Omental fat pad (tissue), 4 donors: ENCODE measurements around the gene PIGA. TPM values are rescaled to one million over a fixed set of nuclear protein-coding genes. Genes with fewer than 3 reads are reported as not detected.

Experiments
- ATAC-seq: fragments of 150-250 bp; one replicate; pipeline ENCODE4 v1.9.1; 2016; ENCODE audit warnings: mild to moderate bottlenecking, moderate library complexity; ENCODE audit not compliant: low FRiP score
- DNase-seq: peaks from one replicate; pipeline ENCODE4 v3.0.0-alpha.2; 2019; ENCODE audit warnings: low spot score
- CTCF ChIP-seq, 3 donors: fragments of 450-650 bp; IDR thresholded peaks; one replicate each; pipeline ENCODE4 v1.5.1; 2016 to 2017; ENCODE audit warnings: antibody characterized with exemption in 3 of 3, mild to moderate bottlenecking in 3 of 3, moderate library complexity in 2 of 3
- total RNA-seq, 4 donors: library from RNA; depleted of rRNA; stranded (reverse); fragments of >200 nt; gene quantifications; one replicate each; pipeline ENCODE4 v1.1.0, GENCODE V29; 2016

Gene PIGA
- total RNA-seq, result 10 to 100 TPM; 11.8 to 30.7 (median 15.7) TPM

DNA sequence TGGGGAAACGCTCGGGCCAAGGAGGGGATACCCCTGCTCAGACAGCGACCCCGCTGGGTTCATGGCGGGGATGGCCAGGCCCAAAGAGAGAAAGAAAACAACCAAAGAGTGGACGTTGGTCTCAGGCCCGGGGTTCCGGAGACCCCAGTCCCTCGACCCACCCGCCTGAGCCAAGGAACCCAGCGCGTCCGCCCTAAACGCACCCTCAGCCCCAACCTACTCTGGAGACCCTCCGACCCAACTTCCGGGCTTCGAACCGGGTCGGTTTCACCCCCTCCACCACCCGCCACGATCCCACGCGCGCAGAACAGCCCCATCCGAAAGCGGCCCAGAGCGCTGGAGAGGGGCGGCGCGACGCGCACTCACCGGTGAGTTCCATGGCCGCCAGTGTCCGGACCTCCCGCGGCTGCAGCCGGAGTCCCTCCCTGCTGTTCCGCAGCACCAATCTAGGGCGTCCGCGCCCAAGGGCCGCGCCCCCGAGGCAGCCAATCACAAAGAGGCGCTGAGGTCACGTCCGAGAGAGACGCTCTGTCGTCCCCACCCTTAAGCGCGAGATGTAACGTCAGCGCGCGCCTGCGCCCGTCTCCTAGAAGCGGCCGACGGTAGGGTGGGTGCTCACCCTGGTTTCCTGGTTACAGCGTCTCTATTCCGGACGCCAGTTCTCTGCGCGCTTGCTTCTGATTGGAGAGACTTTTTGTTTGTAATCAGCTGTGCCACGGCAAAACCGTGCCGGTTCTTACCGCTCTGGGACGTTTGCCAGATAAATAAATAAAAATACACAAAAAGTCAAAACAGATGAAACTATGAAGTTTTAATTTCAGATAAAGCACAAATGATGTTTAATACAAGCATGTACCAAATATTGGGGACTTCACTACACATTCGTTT is at the start of gene PIGA:
Gene PIGA, minus strand, starts transcription at position 389 of the 888 bp plus-strand sequence. CDS start 3,593 bp downstream, outside the sequence.
- no peak for TF ChIP-seq CTCF (IDR thresholded peaks at IDR 0.05)
- DNase-seq, result peak; percentile 59
- peak; percentile 97 for ATAC-seq

GRCh38 chrX:15384304-15384703 is 49.0 kb upstream of the PIGA start, which contains the start of gene VEGFD:
Gene VEGFD (minus strand): TSS chrX:15384413. CDS start chrX:15383946, 467 bp downstream.
- ATAC-seq (peak; percentile 41), DNase-seq (no peak)
- TF ChIP-seq CTCF (IDR thresholded peaks at IDR 0.05), result no peak

DNA sequence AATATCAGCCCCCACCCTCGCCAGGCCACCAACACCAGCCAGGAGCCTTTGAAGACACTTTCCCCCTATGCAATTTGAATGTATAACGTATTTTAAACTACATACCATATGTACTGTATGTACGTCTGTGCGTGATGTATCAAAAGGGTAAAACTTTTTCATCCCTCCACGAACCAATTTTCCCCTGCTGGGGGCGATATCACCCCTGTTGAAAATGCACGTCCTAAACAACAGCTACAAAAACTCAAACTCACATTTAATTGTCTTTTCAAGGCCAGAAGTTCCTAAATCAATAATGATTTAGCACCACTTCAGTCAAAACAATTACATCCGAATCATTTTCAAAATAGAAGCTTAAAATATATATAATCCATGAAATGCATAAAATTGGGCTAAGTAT is 47.5 kb upstream of the PIGA start:
- DNase-seq, result no peak
- ATAC-seq, result no peak
- no peak for TF ChIP-seq CTCF (IDR thresholded peaks at IDR 0.05)

DNA sequence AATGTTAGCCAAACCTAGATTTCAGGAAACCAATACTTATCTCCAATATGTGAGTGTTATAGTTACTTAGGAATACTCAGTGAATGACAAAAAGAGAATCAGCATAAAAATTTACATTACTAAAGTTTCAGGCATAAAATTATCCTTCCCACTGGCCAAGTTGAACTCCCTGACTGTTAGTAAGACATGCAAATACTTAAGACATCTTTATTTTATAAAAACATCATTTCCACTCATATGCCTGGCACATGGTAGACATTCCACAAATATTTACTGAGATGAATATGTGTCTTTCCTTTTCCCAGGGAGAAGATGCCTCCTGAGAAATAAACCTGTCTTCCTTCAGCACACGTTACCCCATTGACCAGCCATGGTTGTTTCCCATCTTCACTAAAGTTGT is 41.6 kb upstream of the PIGA start:
- no peak for DNase-seq
- no peak for TF ChIP-seq CTCF (IDR thresholded peaks at IDR 0.05)
- no peak for ATAC-seq

GRCh38 chrX:15373976-15374375 is 38.7 kb upstream of the PIGA start:
- TF ChIP-seq CTCF (IDR thresholded peaks at IDR 0.05), result no peak
- no peak for DNase-seq
- ATAC-seq, result no peak

GRCh38 chrX:15366506-15367352 is 31.4 kb upstream of the PIGA start:
- ATAC-seq (no peak), DNase-seq (no peak)
- no peak for TF ChIP-seq CTCF (IDR thresholded peaks at IDR 0.05)
